GM19468 (cell line): ENCODE results near the gene LRRK2.
A peak's percentile ranks its signal among the peaks of the same experiment; 100 is the strongest.
"Not testable (repeated sequence)": the region's sequence is repeated elsewhere in the genome, so short reads cannot be mapped to it uniquely, and the experiment has no call there.

Experiments
- ATAC-seq: cut with Tn5 transposase; IDR thresholded peaks from one replicate; pipeline ENCODE4 v1.9.1; 2021; ENCODE audit warnings: mild to moderate bottlenecking, moderate library complexity, moderate number of reproducible peaks; ENCODE audit not compliant: unreplicated experiment; ENCODE audit errors: extremely low read depth

LRRK2 gene

GRCh38 chr12:40241741-40242140 lies 16.9 kb downstream of the LRRK2 start:
- ATAC-seq = no peak

GRCh38 chr12:40244526-40245156 lies 19.8 kb downstream of the LRRK2 start:
- ATAC-seq = not testable (repeated sequence)

GRCh38 chr12:40248034-40248433 lies 23.2 kb downstream of the LRRK2 start:
- ATAC-seq = no peak

GRCh38 chr12:40248585-40249297 lies 23.9 kb downstream of the LRRK2 start:
- ATAC-seq = peak; percentile 17

DNA sequence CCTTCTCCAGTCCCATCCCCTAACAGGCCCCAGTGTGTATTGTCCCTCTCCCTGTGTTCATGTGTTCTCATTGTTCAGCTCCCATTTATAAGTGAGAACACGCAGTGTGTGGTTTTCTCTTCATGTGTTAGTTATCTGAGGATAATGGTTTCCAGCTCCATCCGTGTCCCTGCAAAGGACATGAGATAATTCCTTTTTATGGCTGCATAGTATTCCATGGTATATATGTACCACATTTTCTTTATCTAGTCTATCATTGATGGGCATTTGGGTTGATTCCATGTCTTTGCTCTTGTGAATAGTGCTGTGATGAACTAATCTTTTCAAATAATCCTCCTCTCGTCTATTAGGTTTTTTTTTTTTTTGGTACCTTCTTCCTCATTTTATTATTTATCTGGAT lies 25.9 kb downstream of the LRRK2 start:
- ATAC-seq = not testable (repeated sequence)

DNA sequence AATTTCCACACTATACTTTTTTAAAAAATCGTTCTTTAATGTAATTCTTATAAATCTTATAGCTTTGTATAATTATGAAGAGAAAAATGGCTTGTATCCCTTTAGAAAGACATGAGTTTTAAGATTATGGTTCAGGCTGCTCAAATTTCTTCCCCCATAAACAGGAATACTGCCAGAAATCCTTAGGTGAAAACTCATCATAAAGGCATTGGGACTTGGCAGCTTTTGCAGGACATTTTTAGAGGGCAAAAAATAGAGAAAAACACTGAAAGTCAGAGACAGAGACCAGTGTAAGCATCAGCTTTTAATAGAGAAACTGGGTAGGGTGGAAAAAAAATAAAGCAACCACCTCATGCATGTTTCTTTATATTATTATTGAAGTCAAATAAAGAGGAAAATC lies 29.1 kb downstream of the LRRK2 start:
- ATAC-seq = no peak

DNA sequence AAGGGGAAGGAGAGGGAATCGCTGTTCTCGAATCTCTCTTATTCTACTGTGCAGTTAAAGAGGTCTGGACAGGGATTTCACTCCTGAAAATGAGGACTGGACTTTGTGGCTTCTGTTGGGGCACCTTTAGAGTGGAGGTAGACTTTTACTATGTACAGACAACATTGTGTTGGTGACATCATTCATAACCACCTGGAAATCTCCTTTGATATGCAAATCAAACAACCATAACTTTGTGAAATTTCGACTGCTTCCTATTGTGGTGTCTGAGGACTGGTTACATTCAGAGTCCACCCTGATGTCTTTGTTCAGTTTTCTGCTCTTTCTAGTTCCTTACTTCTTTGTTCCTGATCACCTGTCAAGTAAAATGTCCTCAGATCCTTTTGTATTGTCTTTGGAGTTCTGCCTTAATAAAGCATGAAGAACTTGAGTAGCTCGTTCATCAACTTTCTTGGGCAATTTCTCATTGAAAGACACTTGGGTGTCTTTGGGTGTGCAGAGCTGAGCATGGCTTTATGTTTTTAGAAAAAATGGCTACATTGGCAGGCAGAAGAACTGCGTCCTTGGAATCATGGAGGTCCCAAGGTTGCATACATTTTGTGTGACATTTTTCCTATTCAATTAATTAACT lies 29.8 kb downstream of the LRRK2 start:
- no peak for ATAC-seq

DNA sequence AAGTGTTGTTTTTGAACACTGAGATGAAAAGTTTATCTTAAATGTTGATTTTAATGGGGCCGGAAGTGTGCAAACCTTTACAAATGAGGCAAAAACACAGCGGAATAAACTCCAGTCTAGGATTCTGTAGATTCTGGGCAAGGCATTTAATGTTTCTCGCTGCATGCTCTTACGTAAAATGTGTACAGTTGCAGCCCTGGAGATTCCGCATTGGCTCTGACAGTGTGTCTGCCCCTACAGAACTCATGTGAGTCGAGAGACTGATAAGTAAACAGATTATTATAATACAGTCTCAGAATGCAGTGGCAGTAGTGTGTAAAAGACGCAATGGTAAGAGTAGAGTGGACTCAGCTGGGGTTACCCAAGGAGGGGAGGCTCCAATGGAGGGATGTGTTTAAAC lies 33.6 kb downstream of the LRRK2 start:
- no peak for ATAC-seq

GRCh38 chr12:40261937-40262336 lies 37.1 kb downstream of the LRRK2 start:
- ATAC-seq = no peak

GRCh38 chr12:40262657-40263056 lies 37.9 kb downstream of the LRRK2 start:
- peak; percentile 82 for ATAC-seq

GRCh38 chr12:40263616-40264409 lies 39.0 kb downstream of the LRRK2 start:
- ATAC-seq = no peak

DNA sequence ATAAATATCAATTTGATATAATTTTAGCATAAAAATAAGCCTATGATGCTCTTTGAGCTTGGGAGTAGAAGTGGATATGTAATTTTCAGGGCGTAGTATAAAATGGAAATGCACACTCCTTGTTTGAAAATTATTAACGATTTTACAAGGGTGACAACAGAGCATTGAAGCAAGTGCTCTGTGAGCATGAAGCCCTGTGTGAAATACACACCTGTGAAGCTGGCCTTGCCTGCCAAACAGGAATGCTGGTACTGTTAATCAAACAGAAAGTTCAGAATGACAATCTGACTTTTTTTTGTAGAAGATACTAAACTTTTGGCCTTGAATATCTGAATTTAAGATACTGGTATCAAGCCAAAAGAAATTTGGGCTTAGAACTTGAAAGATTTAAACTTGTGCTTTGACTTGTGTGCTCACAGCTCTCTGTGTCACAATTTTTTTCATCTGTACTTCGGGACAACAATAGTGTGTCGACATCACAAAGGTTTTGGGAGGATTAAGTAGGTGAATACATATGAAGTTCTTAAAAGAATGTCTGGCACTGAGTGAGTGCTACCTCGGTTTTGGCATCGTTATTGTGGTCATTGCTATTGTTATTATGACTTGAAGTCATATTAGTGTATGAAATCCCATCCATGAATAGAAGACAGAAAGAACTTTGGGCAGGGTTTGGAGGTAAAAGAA lies 47.3 kb downstream of the LRRK2 start:
- ATAC-seq = no peak

GRCh38 chr12:40281791-40282364 lies 57.1 kb downstream of the LRRK2 start:
- ATAC-seq = no peak

- ATAC-seq = no peak
Observed at GRCh38 chr12:40286583-40286982, 61.8 kb downstream of the LRRK2 start.

DNA sequence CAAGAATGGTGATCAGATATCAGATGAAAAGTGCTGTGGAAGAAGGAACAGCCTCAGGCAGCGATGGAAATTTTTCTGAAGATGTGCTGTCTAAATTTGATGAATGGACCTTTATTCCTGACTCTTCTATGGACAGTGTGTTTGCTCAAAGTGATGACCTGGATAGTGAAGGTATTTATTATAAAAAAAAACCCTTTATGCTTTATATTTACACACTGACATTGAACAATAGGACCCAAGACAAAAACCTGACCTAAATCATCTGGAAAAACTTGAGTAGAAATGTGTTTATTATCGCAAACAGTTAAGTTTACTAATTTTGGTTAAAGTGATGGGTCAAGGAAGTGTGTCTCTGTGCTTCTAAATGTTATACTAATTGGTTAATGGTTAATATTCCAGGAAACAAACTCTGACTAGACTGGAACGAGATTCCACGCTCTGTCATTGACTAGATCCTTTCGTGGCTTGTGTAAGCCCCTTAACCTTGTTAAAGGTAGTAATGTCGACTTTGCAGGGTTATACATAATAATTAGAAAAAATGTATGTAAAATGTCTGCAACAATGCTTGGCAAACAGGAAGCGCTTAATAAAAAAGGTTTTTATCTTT lies 62.7 kb downstream of the LRRK2 start:
- ATAC-seq = no peak

DNA sequence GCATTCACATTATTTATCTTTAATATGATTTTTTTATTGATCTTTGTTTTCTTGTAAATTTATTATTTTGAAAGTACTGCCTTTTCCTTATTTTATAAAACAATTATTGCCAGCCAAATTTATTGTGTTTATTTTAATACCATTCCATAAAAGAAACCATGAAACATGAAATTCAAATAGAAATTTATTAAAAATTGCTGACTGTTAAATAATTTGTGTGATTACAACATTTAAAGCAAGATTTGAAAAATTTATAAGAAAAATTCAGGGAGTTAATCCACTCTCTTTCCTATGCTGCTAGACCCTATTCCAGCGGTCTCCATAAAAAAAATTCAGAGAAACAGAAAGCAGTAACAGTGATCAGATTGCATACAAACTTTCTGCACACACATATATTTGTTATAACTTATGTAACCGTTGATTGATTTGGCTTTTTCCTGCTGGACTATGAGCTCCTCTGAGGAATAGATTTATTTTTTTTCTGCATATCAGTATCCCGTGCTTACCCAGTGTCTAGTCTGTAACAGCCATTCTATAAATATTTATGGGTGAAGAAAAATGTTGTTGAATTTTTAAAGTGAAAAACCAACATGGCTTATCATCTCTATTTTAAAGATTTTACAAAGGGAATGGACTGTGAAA lies 68.1 kb downstream of the LRRK2 start:
- ATAC-seq = no peak

DNA sequence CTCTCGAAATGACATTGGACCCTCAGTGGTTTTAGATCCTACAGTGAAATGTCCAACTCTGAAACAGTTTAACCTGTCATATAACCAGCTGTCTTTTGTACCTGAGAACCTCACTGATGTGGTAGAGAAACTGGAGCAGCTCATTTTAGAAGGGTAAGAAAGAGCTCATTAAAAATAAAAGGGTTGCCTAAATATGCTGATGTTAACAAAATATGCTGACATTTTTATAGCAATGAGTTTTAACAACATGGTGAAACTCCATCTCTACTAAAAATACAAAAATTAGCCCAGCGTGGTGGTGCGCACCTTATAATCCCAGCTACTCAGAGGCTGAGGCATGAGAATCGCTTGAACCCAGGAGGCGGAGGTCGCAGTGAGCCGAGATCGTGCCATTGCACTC lies 73.5 kb downstream of the LRRK2 start:
- ATAC-seq = no peak

DNA sequence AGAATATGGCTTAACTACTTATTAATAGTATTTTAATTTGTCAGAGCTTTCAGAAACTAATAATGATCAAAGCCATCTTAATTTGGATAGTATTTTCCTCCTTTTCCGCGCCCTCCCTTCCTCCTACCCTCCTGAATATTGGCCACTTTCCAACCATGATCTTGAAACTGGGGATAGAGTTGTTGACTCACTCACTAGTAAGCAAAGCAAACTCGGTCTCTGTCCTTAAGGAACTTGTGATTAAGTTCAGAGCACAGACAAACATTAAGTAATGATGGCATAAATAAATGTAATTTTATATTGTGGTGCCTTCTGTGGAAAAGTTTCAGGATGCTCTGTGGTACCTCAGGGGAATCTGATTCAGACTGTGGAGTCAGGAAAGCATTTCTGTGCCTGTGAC lies 75.7 kb downstream of the LRRK2 start:
- no peak for ATAC-seq

- ATAC-seq = no peak
Observed at GRCh38 chr12:40309001-40309400, 84.2 kb downstream of the LRRK2 start.
